IMR-90 (cell line): ENCODE measurements around the gene HRH3.

Experiments used
- CHD1 ChIP-seq: IDR thresholded peaks from 2 replicates; pipeline ENCODE4 v1.6.1; 2012; ENCODE audit warnings: low read depth, low read length, improper control_type of control experiment
- CTCF ChIP-seq: conservative IDR thresholded peaks from 2 replicates; pipeline ENCODE4 v1.5.1; 2012; ENCODE audit warnings: mild to moderate bottlenecking, low read depth, low read length, improper control_type of control experiment
- POLR2A ChIP-seq: IDR thresholded peaks from 2 replicates; pipeline ENCODE4 v1.6.1; 2012; ENCODE audit warnings: mild to moderate bottlenecking, low read depth, low read length

DNA sequence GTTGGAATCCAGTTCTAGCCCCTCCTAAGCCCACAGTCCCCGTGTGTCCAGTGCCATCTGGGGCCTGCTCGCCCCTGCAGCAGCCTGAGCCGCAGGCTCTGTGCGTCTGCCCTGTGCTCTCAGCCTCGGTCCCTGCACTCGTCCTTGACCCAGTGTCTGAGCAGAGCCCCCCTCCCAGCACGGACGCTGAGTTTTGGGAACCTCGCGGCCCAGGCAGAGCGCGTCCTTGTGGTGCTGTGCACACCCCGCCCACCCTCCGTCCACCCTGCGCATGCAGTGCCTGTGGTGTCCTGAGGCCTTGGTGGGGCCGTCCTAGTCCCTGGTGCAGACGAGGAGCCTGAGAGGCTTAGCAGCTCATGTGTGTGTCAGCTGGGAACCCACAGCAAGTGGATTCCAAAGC, 49.8 kb upstream of the HRH3 start:
- TF ChIP-seq POLR2A (no peak), CTCF (no peak), CHD1 (no peak)
